Activated CD4-positive, alpha-beta T cell treated with anti-CD3 and anti-CD28 coated beads, Interleukin-10, Interleukin-2, amounts not matched to agents 100 ng/mL and 50 ng/mL, durations not matched to agents 16 hours and 8 hours (primary cell): Measurements from ENCODE around the gene CDON.
"Not testable (repeated sequence)": the region's sequence is repeated elsewhere in the genome, so short reads cannot be mapped to it uniquely, and the experiment has no call there.

Source experiments
- DNase-seq: peaks from one replicate; pipeline ENCODE4 v3.0.0-alpha.2; 2020

The CDON gene

DNA sequence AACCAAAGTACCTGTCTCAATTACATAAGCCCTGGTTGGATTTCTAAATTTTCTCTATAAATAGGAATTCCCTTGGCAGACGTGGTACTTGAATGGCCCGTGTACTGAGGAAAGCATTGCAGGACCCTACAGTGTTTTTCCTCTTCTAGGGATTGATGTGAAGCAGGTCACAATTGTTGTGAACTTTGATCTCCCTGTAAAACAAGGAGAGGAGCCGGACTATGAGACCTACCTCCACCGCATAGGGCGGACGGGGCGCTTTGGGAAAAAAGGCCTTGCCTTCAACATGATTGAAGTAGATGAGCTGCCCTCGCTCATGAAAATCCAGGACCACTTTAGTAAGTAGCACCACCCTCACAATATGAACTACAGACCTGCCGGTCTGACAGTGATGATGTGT lies 141.6 kb downstream of the CDON start:
- DNase-seq = no peak

- DNase-seq = no peak
These were observed 144.4 kb downstream of the CDON start for GRCh38 chr11:125918140-125918840.

DNA sequence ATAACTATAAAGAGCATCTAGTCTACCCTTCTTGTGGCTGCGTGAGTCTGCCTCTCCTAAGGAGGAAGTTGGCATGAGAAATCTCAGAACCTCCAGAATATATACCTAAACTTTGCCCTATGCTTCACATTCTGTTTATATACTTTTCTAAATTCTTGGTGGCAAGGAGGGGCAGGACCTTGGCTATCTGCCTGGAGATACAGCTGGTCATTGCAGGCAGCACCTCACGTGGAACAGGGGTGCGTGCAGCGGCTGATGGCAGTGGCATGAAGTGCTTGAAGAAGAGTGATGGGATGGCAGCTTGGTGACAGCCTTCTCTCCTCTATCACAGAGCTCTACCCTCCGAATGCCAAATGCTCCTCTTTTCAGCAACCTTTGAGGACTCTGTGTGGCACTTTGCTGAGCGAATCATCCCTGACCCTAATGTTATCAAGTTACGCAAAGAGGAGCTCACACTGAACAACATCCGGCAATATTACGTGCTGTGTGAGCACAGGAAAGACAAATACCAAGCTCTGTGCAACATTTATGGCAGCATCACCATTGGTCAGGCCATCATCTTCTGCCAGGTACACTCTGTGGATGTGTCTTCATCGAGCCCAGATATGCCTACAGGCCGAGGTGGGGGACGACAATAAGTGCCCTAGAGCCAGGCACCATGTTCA lies 145.9 kb downstream of the CDON start:
- no peak for DNase-seq

DNA sequence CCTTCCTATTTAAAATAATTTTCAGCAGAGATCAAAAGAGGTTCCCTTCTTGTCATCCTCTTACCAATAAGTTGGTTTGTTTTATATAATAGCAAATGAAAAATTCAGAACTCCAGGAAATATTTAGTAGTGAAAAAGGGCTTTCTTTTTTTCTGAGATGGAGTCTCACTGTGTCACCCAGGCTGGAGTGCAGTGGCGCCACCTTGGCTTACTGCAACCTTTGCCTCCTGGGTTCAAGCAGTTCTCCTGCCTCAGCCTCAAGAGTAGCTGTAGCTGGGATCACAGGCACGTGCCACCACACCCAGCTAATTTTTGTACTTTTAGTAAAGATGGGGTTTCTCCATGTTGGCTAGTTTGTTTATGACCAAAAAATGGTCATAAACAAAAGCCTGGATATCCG lies 148.1 kb downstream of the CDON start:
- DNase-seq = not testable (repeated sequence)

DNA sequence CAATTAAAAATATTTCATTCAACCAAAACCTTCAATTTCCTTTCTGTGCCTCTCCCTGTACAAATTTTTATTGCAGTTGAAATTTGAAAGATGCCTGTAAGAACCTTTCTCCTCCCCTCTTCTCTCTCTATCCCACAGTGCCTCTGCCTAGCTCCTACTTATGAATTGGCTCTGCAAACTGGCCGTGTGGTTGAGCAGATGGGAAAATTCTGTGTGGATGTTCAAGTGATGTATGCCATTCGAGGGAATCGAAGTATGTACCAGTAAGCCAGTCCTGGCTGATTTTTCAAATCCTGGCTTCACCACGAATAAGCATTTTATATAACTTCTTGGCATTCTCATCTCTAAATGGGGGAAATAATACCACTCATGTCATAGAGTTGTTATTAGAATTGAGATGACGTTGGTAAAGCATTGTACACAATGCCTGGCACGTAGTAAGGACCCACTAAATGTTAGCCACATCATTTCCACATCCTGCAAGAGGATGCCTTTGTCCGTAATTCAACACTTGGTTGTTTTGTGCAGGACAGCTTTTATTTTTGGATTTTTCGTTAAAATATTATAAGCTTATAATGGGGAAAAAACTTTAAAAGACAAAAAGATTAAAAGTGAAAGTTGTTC lies 152.3 kb downstream of the CDON start:
- DNase-seq = no peak
